Fibroblast of lung (primary cell): Measurements from ENCODE around the gene SLIT1. TPM values are rescaled to one million over a fixed set of nuclear protein-coding genes. Genes with fewer than 3 reads are reported as not detected.

Experiments
- DNase-seq, 2 donors: peaks; one replicate each; pipeline versions ENCODE4 v3.0.0 to v3.0.0-alpha.2; 2010; ENCODE audit warnings: low read depth in 2 of 2
- H2AFZ ChIP-seq: 2 replicates; pipeline ENCODE4 v1.5.1; 2012; ENCODE audit warnings: low read length, control low read depth, inconsistent platforms
- H3K27ac ChIP-seq: 2 replicates; pipeline ENCODE4 v1.5.1; 2011; ENCODE audit warnings: low read length, control low read depth; ENCODE audit not compliant: insufficient read depth
- H3K27me3 ChIP-seq: 2 replicates; pipeline ENCODE4 v1.5.1; 2011; ENCODE audit warnings: mild to moderate bottlenecking, low read length; ENCODE audit not compliant: control insufficient read depth, insufficient read depth
- H3K36me3 ChIP-seq: 2 replicates; pipeline ENCODE4 v1.5.1; 2011; ENCODE audit warnings: low read length; ENCODE audit not compliant: control insufficient read depth, insufficient read depth
- H3K4me1 ChIP-seq: 2 replicates; pipeline ENCODE4 v1.5.1; 2011; ENCODE audit warnings: low read length; ENCODE audit not compliant: control insufficient read depth, insufficient read depth; ENCODE audit errors: extremely low read depth
- H3K4me2 ChIP-seq: 2 replicates; pipeline ENCODE4 v1.5.1; 2011; ENCODE audit warnings: low read length, control low read depth; ENCODE audit not compliant: insufficient read depth; ENCODE audit errors: extremely low read depth
- H3K4me3 ChIP-seq, 4 experiments: fragments of 200-600 bp in 1 of 4; sonication (generic) in 1 of 4; replicated peaks in 1 of 4; 2 replicates each; pipeline ENCODE4 v1.5.1; 2011 to 2016; ENCODE audit warnings: low read length in 4 of 4, low read depth in 3 of 4, mild to moderate bottlenecking in 3 of 4, control low read depth in 2 of 4, inconsistent platforms in 1 of 4, mixed read lengths in 1 of 4; ENCODE audit not compliant: insufficient read depth in 1 of 4; ENCODE audit errors: control extremely low read depth in 1 of 4
- H3K79me2 ChIP-seq: 2 replicates; pipeline ENCODE4 v1.5.1; 2012; ENCODE audit warnings: mild to moderate bottlenecking, low read length, inconsistent platforms; ENCODE audit not compliant: control insufficient read depth, insufficient read depth
- H3K9ac ChIP-seq: 2 replicates; pipeline ENCODE4 v1.5.1; 2011; ENCODE audit warnings: mild to moderate bottlenecking, low read length, control low read depth; ENCODE audit not compliant: insufficient read depth
- H3K9me3 ChIP-seq: 2 replicates; pipeline ENCODE4 v1.5.1; 2012; ENCODE audit warnings: low read depth, low read length; ENCODE audit not compliant: control insufficient read depth, insufficient read depth
- H4K20me1 ChIP-seq: 2 replicates; pipeline ENCODE4 v1.5.1; 2011; ENCODE audit warnings: low read length; ENCODE audit not compliant: control insufficient read depth, insufficient read depth; ENCODE audit errors: extremely low read depth
- EZH2 ChIP-seq: IDR thresholded peaks from 2 replicates; pipeline ENCODE4 v1.5.1; 2012; ENCODE audit warnings: low read length, control low read depth, mild to moderate bottlenecking; ENCODE audit errors: missing control alignments
- polyA plus RNA-seq, 2 donors: library from polyadenylated mRNA; depleted of rRNA in 1 of 2; stranded (reverse) in 1 of 2; unstranded in 1 of 2; fragments of >200 nt; gene quantifications; 2 replicates each; pipeline ENCODE4 v1.2.1, GENCODE V29; 2011 to 2012; ENCODE audit warnings: missing spikeins in 1 of 2
- total RNA-seq: library from RNA; depleted of rRNA; stranded (reverse); fragments of >200 nt; gene quantifications from 2 replicates; pipeline ENCODE4 v1.2.1, GENCODE V29; 2014
- TF ChIP-seq, protein P1 (sequence below), 2 donors: IDR thresholded peaks in 1 of 2; conservative IDR thresholded peaks in 1 of 2; 1 replicate in 1 of 2; 2 replicates in 1 of 2; pipeline ENCODE4 v1.5.1; 2011 to 2012; ENCODE audit warnings: low read length in 2 of 2, control low read depth in 1 of 2, inconsistent platforms in 1 of 2, low read depth in 1 of 2, mild to moderate bottlenecking in 1 of 2

Gene SLIT1
- total and polyA plus RNA-seq, 2 donors (not counting 1 experiment from before 2014, with no cell fraction given): 0.02 to 0.17 TPM

DNA sequence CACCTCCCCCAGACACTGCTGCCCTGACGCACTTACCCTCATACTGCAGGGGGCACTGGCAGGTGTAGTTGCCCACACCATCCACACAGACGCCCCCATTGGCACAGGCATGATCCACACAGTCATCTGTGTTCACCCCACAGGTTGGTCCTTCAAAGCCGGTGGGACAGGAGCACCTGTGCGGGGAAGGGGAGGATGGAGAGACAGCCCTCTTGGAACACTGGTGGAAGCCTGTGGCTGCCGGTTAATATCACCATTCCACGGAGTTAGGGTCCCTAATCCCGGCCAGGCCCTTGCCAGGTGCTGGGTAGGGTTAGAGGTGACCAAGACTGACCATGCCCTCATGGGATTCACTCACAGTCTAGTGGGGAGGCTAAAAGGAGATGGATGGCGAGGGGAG lies 171.8 kb downstream of the SLIT1 start:
- no peak overlapping the region for H3K27ac ChIP-seq
- no peak overlapping the region for H3K9ac ChIP-seq
- DNase-seq: no peak
- no peaks in the 10 kb centered on the region for H3K36me3 ChIP-seq
- H3K4me2 ChIP-seq: no peak overlapping the region
- no peak overlapping the region for H2AFZ ChIP-seq
- no peaks in the 10 kb centered on the region for H4K20me1 ChIP-seq
- H3K4me1 ChIP-seq: no peaks in the 10 kb centered on the region
- H3K4me3 ChIP-seq: no peak overlapping the region
- H3K79me2 ChIP-seq: no peaks in the 10 kb centered on the region
- H3K27me3 ChIP-seq: no peaks in the 10 kb centered on the region
- no peak for TF ChIP-seq EZH2
- TF ChIP-seq, protein P1, sequence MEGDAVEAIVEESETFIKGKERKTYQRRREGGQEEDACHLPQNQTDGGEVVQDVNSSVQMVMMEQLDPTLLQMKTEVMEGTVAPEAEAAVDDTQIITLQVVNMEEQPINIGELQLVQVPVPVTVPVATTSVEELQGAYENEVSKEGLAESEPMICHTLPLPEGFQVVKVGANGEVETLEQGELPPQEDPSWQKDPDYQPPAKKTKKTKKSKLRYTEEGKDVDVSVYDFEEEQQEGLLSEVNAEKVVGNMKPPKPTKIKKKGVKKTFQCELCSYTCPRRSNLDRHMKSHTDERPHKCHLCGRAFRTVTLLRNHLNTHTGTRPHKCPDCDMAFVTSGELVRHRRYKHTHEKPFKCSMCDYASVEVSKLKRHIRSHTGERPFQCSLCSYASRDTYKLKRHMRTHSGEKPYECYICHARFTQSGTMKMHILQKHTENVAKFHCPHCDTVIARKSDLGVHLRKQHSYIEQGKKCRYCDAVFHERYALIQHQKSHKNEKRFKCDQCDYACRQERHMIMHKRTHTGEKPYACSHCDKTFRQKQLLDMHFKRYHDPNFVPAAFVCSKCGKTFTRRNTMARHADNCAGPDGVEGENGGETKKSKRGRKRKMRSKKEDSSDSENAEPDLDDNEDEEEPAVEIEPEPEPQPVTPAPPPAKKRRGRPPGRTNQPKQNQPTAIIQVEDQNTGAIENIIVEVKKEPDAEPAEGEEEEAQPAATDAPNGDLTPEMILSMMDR (conservative IDR thresholded peaks at IDR 0.05 in 1 of 2, IDR thresholded peaks at IDR 0.05 in 1 of 2; ENCODE audit: low read depth in 1 of 2, low read length in 2 of 2): no peak
- H3K9me3 ChIP-seq: no peaks in the 10 kb centered on the region

DNA sequence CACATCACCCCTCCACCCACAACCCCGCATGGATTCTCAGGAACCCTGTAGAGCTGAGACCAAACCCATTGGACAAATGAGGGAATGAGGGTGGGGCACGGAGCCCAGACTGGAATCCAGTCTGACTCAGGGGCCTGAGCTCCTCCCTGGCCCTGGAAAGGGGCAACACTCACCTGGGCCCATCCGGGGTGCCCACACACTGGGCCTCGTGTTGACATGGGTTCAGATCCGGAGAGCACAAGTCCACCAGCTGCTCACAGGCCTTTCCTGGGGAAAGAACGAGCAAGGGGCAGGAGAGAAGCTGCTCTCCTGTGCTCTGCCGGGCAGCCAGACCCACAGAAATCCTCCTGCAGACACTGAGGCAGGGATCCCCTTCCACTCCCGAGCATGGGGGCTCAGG lies 172.2 kb downstream of the SLIT1 start:
- H3K79me2 ChIP-seq: no peaks in the 10 kb centered on the region
- no peak for DNase-seq
- no peak overlapping the region for H2AFZ ChIP-seq

DNA sequence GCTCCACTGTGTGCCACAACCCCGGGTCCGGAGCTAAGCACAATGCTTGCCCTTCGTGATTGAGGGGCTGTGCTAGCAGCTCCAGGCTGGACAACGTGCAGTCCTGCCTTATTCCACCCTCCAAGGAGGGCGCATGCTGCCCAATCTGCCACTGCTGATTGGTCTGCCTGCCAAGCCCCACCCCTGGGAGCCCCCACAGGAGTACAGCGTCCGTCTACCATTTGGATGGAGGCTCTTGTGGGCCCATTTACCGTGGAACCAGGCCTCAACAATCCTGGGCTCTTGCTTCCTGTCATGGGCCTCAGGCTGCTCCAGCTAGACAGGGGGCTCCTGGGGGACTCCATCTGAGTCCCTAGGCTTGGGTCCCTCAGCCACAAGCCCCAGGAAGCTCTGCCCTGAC lies 173.3 kb downstream of the SLIT1 start:
- DNase-seq: no peak
- TF ChIP-seq, protein P1 (conservative IDR thresholded peaks at IDR 0.05 in 1 of 2, IDR thresholded peaks at IDR 0.05 in 1 of 2; ENCODE audit: low read depth in 1 of 2, low read length in 2 of 2): no peak
- TF ChIP-seq EZH2: no peak
- Histone ChIP-seq H3K79me2 (no peaks in the 10 kb centered on the region), H4K20me1 (no peaks in the 10 kb centered on the region), H3K4me2 (no peak overlapping the region), H3K36me3 (no peaks in the 10 kb centered on the region), H3K4me3 (no peak overlapping the region), H3K27me3 (no peaks in the 10 kb centered on the region), H3K9me3 (no peaks in the 10 kb centered on the region), H3K27ac (no peak overlapping the region), H3K9ac (no peak overlapping the region), H2AFZ (no peak overlapping the region), H3K4me1 (no peaks in the 10 kb centered on the region)

More for the DNA sequence above, 172.2 kb downstream of the SLIT1 start:
- no peaks in the 10 kb centered on the region for H3K4me1 ChIP-seq
- no peak overlapping the region for H3K4me3 ChIP-seq
- H3K27me3 ChIP-seq: no peaks in the 10 kb centered on the region
- no peak for TF ChIP-seq EZH2
- TF ChIP-seq, protein P1 (conservative IDR thresholded peaks at IDR 0.05 in 1 of 2, IDR thresholded peaks at IDR 0.05 in 1 of 2; ENCODE audit: low read depth in 1 of 2, low read length in 2 of 2): no peak
- no peaks in the 10 kb centered on the region for H4K20me1 ChIP-seq
- H3K4me2 ChIP-seq: no peak overlapping the region
- H3K9ac ChIP-seq: no peak overlapping the region
- no peak overlapping the region for H3K27ac ChIP-seq
- no peaks in the 10 kb centered on the region for H3K36me3 ChIP-seq
- no peaks in the 10 kb centered on the region for H3K9me3 ChIP-seq
